HG03159 (cell line): ENCODE results near the gene ZNF407.

Experiments
- ATAC-seq: cut with Tn5 transposase; IDR thresholded peaks from one replicate; pipeline ENCODE4 v1.9.1; 2021; ENCODE audit warnings: mild to moderate bottlenecking, moderate library complexity; ENCODE audit not compliant: unreplicated experiment

Gene ZNF407

DNA sequence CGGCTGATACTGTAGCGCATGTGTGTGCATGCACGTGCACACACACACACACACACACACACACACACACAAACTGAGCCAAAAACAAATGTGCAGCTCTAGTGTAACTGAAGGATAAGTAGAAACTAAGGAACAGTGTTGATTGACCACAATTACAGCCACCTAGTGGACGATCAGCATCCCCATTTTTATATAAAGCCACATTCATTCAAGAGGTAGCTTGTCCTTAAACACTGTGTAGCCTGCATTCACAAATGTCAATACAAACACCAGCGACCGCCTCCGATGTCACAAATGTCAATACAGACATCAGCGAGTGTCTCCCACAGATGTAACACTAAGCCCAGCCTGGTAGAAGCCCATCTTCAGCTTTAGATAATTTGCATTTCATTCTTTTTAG is 443.9 kb downstream of the ZNF407 start:
- ATAC-seq: no peak

DNA sequence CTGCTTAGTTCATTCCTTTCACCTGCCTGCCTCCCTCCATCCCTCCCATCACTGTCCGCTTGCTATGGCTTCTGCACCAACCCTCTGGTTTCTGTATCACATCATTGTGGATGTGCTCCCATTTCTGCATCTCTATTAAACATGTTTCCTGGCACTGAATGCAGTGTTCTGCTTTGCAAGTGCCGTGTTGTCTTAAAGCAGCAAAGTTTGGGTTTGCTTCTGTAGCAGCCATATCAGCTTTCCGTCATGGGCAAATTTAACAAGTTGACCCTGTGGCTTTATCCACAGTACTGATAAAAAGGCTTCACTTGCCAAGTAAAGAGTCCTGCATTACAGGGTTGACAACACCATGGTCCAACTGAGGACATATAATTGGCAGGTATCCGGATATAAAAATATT is 445.8 kb downstream of the ZNF407 start:
- no peak for ATAC-seq

DNA sequence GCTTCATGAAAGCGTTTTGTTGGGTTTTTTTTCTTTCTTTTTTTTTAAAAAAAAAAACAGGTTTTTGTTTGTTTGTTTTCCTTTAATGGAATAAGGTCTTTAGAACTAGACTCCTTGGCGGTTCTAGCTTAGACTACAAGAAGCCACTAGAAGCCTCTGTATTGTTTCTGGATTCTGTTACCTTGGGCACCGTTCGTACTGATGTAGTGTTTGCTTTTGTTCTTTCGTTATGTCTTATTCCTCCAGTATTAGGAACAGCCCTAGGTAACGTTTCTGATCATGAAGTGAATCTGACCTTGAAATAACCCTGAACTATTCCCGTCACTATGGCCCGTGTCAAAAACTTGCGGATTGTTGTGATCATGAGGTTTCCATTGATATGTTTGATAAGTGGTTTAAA is 446.6 kb downstream of the ZNF407 start:
- ATAC-seq: no peak

DNA sequence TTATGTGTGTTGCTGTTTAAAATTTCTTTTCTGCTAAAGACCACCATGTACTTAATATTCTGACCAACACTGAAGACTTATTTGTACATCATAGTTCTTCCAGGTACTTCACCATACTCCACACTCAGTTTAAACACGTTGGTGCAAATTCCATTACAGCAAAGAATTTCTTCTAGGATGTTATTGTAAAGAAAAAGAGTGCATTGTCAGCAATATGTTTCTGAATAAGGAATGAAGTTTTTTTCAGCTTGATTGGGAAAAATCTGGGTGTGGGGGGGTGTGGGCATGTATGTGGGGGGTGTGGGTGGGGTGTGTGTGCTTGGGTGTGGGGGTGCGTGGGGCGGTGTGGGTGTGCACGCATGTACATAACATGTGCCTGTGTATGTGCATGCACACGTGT is 447.1 kb downstream of the ZNF407 start:
- no peak for ATAC-seq

DNA sequence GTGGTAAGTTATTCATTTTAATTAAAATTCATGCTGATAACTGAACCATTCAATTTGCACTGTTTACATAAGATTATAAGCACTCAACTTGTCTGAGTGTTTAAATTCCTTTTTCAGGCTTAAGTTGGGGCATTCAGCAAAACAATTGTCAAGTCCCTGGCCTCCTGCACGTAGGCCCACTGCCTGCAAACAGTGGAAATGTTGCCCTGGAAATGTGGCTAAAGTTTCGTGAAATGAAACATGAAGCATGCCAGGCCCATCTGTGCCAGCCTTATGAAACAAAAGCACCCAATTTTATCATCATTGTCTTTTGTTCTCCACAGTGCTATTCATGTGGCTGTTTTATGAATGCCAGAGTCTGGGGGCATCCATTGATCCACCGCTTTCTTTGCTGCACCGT is 447.6 kb downstream of the ZNF407 start:
- no peak for ATAC-seq

DNA sequence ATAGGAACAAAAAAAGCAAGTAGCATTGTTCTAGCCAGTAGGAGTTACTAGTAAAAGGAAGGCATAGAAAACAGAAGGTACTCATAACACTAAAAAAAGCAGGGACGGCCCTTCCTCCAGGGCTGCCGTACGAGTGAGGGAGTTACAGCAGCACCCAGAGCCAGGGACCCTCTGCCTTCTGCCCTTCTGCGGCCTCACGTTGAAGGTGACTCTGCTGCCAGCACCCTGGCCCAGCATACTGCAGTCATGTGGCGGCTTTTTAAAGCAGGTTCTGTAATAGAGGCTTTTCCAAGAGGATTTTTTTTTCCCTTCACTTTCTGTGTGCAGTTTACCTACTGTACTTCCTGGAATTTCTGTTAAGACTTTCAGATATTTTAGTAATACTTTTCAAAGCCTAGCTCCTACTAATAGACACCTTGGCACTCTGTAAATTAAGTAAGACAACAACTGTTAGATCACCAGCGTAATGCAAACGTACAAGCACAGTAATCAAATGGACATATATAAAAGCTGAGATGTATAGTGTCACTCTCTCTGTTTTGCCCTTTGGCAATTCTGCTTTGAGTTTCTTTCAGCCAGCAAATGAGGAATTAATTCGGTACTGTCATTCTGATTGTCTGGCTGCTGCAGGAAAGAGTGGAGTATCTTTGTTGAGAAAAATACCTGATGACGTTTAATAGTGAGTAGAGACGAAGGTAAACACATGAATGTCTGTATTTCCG is 449.7 kb downstream of the ZNF407 start:
- no peak for ATAC-seq

DNA sequence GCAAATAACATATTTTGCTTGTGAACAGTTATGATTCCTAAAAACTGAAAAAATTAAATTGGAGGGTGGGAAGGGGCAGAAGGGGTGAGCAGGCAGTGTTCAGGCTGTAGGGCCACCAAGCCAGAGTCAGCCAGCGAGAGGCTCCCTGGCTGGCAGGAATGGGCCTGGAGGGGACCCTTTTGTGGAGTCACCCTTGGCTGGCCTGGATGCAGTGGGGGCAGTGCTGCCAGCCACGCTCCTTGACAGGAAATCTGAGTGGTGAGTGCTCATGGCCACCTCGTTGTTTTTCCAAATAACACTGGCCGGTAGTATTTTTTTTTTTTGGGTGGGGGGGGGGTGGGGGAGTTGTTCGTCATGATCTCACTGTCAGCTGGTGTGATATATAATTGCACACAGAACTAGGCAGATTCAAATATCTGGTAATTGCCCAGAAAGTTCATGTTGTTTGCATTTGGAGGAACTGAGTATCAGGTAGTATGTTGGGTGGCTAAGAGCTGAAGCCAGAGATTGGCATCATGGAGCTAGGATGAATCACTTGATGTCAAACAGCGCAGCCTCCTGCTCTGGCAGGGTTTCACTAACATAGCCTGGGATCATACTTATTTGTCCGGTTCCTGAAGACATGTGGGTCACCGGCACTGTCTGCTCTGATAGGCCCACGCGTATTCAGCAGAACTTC is 451.2 kb downstream of the ZNF407 start:
- no peak for ATAC-seq

DNA sequence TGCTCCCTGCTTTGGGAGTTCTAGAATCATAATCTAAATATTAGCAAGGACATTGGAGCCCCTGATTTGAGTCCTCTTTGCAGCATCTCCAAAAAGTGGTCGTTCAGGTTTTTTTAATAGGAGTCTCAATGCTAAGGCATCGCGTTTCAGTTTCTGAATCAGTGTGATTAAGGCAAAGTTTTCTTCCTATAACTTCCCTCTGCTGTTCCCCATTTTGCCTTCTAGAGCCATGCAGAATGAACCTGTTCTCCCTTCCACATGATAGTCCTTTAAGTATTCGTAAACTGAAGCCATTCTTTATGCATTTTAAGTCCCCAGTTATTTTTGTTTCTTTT is 451.8 kb downstream of the ZNF407 start:
- ATAC-seq: no peak

DNA sequence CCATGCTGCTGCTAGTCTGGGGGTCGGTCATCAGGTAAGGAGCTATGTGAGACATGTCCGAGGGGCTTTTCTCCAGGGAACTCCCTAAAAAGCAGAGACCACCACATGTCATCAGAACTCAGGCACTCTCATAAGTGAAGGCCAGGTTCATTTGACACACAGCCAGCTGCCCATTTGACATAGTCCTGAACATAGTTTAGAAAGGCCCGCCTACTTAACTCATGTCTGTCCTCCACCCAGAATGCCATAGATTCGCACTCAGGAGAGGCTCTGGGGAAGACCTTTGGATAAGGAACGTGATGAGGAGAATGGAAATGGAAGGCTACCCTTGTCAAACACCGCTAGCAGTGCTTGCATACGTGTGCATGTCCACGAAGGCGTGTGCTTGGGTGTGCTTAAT is 454.1 kb downstream of the ZNF407 start:
- ATAC-seq: no peak

DNA sequence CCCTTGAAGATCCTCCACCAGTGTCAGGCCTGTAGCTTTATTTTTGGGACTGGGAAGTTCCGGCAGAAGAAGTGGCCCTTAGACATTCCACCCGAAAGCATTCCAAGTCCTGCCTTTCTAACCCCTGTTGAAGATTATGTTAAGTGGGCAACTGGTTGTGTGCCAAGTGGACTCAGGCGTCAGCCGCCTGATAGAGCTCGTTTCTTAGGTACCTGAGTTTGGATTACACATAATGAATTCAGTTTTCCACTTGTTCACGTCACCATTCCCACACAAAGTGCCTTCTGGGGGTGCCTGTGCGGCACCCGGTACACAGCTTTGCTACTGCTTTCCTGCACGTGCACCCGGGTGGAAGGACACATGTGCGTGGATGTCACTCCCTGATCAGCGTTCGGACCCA is 454.8 kb downstream of the ZNF407 start:
- no peak for ATAC-seq

DNA sequence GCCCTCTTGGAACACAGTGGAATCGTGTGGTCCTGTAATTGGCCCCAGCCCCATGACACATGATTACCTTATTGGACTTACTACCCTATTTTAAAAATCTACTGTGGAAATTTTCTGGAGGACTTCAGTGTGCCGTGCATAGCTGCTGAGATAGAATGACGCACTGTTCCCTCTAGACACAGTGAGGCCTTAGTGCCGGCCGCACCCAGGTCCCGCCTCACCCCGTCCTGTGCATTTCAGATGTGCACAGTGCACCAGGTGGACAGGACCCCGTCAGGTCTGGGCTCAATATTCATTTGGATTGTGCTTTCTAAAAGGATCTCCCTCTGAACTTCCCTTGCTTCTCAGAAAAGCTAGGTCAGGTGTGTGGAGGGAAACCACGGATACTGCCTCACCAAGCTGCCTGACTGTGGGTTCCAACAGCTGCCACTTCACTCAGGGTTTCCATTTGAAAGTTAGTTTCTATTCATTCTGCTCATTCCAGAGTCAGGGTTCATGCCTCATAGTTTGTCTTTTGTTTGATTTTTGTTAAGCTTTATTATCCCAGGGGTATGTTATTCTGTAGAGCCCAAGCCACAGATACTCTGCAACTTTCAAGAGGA is 455.5 kb downstream of the ZNF407 start:
- ATAC-seq: no peak

DNA sequence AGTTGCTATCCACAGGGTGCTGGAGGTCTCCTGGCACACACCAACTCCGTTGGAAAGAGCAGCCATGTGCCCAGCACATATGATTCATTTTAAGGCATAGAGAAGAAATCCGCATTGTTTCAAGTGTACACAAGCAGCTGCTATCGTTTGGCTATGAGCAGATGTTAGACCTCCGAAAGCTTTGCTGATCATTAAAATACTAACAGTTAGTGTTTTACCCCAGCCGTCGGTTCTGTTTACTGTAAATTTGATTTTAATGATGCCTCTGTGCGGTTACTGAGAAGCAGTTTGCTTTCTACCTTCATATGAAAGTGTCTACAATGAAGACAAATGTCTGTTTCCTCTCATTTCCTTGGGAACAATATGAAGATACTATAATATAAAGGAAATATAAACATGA is 456.4 kb downstream of the ZNF407 start:
- ATAC-seq: no peak

DNA sequence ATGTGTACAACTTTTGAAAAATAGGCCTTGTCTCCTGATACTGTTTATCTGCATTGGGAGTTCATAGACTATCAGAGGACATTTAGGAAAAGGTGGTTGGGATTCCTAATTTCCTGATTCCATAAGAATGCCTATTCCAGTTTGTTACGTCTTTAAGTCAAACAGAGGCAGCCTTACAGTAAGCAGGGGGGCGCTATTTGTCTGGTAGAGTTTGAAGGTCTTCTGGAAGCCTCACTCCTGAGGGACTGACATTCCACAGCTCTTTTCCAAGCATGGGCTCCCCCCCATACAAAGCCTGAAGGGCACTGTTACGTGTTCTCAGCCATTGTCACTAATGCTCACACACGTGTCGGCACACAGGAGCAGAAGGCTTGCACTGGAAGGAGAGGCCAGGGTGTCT is 456.9 kb downstream of the ZNF407 start:
- ATAC-seq: no peak

DNA sequence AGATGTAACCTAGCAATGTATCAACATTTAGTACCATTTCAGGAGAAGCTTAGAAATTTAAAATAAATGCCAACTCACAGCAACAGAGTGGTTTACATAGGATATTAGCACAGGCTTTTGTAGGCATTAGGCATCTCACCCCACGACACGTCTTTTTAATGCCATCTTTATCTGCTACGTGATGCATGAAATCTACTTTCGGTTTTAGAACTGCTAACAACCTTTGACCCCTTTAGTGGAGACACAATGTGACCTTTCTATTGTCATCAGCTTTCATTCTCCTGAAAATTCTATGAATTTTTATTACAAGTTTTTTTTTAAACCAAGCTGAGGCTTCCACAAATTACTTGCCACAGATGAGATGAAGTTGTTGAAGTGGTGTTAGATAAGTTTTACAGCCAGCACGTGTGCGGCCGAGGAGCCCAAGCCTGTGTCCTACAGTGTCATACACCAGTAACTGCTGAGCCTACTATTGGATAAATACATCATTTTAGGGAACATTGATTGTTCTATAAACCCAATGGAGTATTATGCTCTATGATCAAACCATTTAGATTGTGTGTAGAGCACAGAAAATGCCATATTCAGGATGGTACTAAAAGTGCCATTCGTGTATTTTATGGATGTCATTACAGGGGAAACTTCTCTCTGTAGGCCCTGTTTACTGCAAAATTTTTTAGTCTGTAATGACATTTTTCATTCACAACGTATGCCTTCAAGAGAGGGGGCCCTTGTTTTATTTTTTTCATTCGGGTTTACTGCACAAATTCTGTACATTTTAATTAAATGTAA is 459.7 kb downstream of the ZNF407 start:
- no peak for ATAC-seq

DNA sequence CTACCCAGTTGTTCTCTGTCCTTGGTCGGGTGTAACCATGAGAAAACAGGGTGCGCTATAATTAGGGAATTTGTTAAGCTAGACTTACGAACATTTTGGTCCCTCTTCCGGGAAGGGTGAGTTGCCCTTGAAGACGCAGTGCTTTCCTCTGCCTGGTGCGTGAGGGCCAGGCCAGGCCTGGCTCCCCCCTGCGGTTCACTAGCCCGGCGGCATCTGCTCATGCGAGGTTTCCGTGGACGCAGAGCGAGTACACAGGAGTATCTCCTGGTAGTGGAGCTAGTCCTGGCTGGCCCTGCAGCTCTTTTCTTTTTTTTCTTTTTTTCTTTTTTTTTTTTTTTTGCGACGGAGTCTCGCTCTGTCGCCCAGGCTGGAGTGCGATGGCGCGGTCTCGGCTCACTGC is 462.5 kb downstream of the ZNF407 start:
- ATAC-seq: no peak

DNA sequence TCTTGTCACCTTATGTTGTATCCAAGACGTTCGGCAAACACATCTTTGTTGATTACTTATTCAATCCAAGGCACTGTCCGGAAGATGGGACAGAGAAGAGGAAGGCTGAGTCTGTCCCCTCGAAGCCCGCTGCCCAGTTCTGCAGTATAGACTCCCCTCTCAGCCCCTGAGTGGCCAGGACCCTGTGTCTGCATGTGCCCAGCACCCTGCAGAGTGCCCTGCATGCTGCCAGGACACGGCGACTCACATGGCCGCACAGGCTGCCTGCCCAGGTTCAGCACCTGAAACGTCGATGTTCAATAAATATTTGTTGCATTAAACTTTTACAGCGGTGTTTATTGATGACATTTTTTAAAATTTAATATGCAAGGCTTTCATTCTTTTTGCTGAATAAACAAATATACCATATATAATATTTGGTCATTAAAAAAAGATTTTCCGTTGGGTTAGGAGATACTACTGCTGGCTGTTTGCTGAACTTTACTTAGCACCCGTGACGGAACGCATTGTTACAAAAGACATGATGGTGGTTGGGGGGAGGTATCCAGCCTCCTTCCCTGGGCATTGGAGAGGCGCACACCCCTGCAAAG is 464.7 kb downstream of the ZNF407 start:
- no peak for ATAC-seq

DNA sequence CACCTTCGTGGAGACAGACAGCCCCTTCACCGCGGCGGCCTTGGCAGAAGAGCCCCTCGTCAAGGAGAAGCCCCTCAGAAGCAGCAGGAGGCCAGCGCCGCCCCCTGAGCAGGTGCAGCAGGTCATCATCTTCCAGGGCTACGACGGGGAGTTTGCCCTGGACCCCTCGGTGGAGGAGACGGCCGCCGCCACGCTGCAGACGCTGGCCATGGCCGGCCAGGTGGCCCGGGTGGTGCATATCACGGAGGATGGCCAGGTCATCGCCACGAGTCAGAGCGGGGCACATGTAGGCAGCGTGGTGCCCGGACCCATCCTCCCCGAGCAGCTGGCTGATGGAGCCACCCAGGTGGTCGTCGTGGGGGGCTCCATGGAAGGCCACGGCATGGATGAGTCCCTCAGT is 465.5 kb downstream of the ZNF407 start:
- no peak for ATAC-seq

DNA sequence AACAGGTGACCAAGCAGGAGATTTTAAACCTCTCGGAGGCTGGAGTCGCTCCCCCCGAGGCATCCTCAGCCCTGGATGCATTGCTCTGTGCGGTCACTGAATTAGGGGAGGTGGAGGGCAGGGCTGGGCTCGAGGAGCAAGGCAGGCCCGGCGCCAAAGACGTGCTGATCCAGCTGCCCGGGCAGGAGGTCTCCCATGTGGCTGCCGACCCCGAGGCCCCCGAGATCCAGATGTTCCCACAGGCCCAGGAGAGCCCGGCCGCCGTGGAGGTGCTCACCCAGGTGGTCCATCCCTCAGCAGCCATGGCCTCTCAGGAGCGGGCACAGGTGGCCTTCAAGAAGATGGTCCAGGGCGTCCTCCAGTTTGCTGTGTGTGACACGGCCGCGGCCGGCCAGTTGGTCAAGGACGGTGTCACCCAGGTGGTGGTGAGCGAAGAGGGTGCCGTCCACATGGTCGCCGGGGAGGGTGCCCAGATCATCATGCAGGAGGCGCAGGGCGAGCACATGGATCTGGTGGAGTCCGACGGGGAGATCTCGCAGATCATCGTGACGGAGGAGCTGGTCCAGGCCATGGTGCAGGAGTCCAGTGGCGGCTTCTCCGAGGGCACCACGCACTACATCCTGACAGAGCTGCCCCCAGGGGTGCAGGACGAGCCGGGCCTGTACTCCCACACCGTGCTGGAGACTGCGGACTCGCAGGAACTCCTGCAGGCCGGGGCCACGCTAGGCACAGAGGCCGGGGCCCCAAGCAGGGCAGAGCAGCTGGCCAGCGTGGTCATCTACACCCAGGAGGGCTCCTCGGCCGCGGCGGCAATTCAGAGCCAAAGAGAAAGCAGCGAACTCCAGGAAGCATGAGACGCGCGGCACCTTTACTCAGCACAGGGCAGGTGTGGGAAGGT is 466.2 kb downstream of the ZNF407 start:
- no peak for ATAC-seq

DNA sequence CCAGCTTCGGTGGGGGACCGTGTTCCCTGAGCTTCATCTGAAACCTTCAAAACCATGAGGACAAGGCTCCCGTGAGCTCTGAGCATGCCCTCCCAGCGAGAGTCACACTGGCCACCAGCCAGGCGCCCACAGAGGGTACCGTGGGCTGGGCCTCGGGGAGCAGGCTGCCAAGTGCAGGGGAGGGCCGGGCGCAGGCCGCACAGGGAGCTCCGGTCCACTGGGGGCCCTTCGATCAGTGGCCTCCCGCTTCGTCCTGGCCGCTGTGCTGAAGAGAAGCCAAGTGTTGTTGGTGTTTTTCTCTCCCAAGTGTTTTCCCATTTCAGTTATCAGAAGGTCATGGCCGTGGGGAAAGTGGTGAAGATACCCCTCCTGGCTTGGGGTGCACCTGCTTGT is 466.8 kb downstream of the ZNF407 start:
- no peak for ATAC-seq

DNA sequence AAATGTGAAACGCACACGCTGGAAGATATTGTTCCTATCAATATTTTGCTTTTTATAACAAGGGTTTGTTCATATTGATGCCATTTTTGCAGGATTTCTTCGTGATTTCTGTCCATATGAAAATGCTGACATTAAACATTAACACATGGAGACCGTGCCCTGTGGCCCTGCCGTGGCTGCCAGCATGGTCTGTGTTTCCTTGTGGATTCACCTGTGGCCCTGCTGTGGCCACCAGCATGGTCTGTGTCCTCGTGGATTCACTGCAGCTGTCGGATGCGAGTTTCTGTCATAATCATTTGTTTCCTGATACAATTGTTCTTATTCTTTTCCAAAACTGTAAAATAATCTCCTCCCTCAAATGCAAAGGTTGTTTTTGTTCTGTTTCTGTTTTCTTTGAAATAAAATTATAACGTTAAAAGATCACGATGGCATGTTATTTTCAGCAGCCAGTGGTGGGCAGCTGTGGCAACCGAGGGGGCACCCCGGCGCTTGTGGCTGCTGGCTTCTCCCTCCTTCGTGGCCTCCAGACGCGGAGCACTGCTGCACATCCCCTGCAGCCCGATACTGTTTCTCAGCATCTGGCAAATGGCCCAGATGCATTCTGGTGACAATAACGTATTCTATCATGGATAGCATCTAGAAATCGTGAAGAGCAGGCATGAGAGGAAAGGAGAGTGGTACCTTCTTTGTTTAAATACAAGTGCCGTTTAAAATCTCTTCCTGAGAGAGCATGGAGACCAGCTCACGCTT is 467.8 kb downstream of the ZNF407 start:
- ATAC-seq: no peak
